Osteoblast (primary cell): ENCODE data around the gene STK35. TPM values are rescaled to one million over a fixed set of nuclear protein-coding genes. Genes with fewer than 3 reads are reported as not detected.

Source experiments
- DNase-seq: peaks from one replicate; pipeline ENCODE4 v3.0.0; 2011; ENCODE audit warnings: low spot score, mixed read lengths; ENCODE audit not compliant: insufficient read length; ENCODE audit errors: missing footprints
- H2AFZ ChIP-seq: 2 replicates; pipeline ENCODE4 v1.6.0; 2011; ENCODE audit warnings: mild to moderate bottlenecking, low read length
- H3K27ac ChIP-seq: 2 replicates; pipeline ENCODE4 v1.5.1; 2011; ENCODE audit warnings: mild to moderate bottlenecking, low read depth, low read length, moderate library complexity
- H3K27me3 ChIP-seq: 2 replicates; pipeline ENCODE4 v1.6.0; 2012; ENCODE audit warnings: mild to moderate bottlenecking, control low read depth, inconsistent platforms, low read length, moderate library complexity; ENCODE audit not compliant: insufficient read depth
- H3K36me3 ChIP-seq: 2 replicates; pipeline ENCODE4 v1.5.1; 2011; ENCODE audit warnings: mild to moderate bottlenecking, low read length, control low read depth, moderate library complexity; ENCODE audit not compliant: insufficient read depth
- H3K4me1 ChIP-seq: 2 replicates; pipeline ENCODE4 v1.5.1; 2011; ENCODE audit warnings: mild to moderate bottlenecking, low read length, control low read depth, moderate library complexity; ENCODE audit not compliant: insufficient read depth
- H3K4me2 ChIP-seq: 2 replicates; pipeline ENCODE4 v1.6.0; 2011; ENCODE audit warnings: mild to moderate bottlenecking, low read length; ENCODE audit not compliant: insufficient read depth
- H3K4me3 ChIP-seq: fragments of 200-600 bp; sonication (generic); 3 replicates; pipeline ENCODE4 v1.5.1; 2012; ENCODE audit warnings: mild to moderate bottlenecking, low read length, inconsistent platforms; ENCODE audit not compliant: insufficient read depth
- H3K79me2 ChIP-seq: 2 replicates; pipeline ENCODE4 v1.6.0; 2012; ENCODE audit warnings: mild to moderate bottlenecking, low read length, control low read depth, inconsistent platforms; ENCODE audit not compliant: insufficient read depth
- H3K9me3 ChIP-seq: 2 replicates; pipeline ENCODE4 v1.5.1; 2011; ENCODE audit warnings: low read depth, low read length, control low read depth
- H4K20me1 ChIP-seq: 2 replicates; pipeline ENCODE4 v1.6.0; 2012; ENCODE audit warnings: mild to moderate bottlenecking, low read length, control low read depth; ENCODE audit not compliant: insufficient read depth
- CTCF ChIP-seq: IDR thresholded peaks from 2 replicates; pipeline ENCODE4 v1.5.1; 2011; ENCODE audit warnings: mild to moderate bottlenecking, low read depth, low read length, moderate library complexity; ENCODE audit errors: extremely low read depth
- total RNA-seq: library from RNA; depleted of rRNA; stranded (reverse); fragments of >200 nt; gene quantifications from 2 replicates; pipeline ENCODE4 v1.2.3, GENCODE V29; 2012

The STK35 gene
- total RNA-seq, 1 donor: 21.4 TPM

GRCh38 chr20:2128542-2128941, 26.9 kb downstream of the STK35 start:
- no peak for TF ChIP-seq CTCF
- no peak overlapping the region for H3K4me3 ChIP-seq

GRCh38 chr20:2130062-2130591, 28.5 kb downstream of the STK35 start:
- no peak for DNase-seq
- no peaks in the 10 kb centered on the region for H3K27me3 ChIP-seq
- no peaks in the 10 kb centered on the region for H3K9me3 ChIP-seq
- peaks cover 55% of the 10 kb centered on the region for H3K4me1 ChIP-seq
- peaks cover 58% of the 10 kb centered on the region for H4K20me1 ChIP-seq
- no peaks in the 10 kb centered on the region for H3K36me3 ChIP-seq
- no peak for TF ChIP-seq CTCF
- peaks cover 83% of the 10 kb centered on the region for H3K79me2 ChIP-seq
- no peak overlapping the region for H2AFZ ChIP-seq
- H3K4me3 ChIP-seq: peak overlapping the region; percentile 17
- H3K4me2 ChIP-seq: peak overlapping the region; percentile 51
- peak overlapping the region; percentile 48 for H3K27ac ChIP-seq

More at GRCh38 chr20:2128542-2128941, 26.9 kb downstream of the STK35 start:
- peaks cover 61% of the 10 kb centered on the region for H4K20me1 ChIP-seq
- peaks cover 41% of the 10 kb centered on the region for H3K4me1 ChIP-seq
- no peak overlapping the region for H3K27ac ChIP-seq
- no peak overlapping the region for H3K4me2 ChIP-seq
- H2AFZ ChIP-seq: no peak overlapping the region
- no peak for DNase-seq
- H3K27me3 ChIP-seq: no peaks in the 10 kb centered on the region
- no peaks in the 10 kb centered on the region for H3K9me3 ChIP-seq
- peaks cover 92% of the 10 kb centered on the region for H3K79me2 ChIP-seq
- no peaks in the 10 kb centered on the region for H3K36me3 ChIP-seq

GRCh38 chr20:2130683-2131082, 29.1 kb downstream of the STK35 start:
- H3K9me3 ChIP-seq: no peaks in the 10 kb centered on the region
- peaks cover 83% of the 10 kb centered on the region for H3K79me2 ChIP-seq
- H3K4me3 ChIP-seq: no peak overlapping the region
- TF ChIP-seq CTCF: no peak
- H3K36me3 ChIP-seq: no peaks in the 10 kb centered on the region
- peak overlapping the region; percentile 48 for H3K27ac ChIP-seq
- peaks cover 58% of the 10 kb centered on the region for H3K4me1 ChIP-seq
- no peaks in the 10 kb centered on the region for H3K27me3 ChIP-seq
- H2AFZ ChIP-seq: no peak overlapping the region
- no peak for DNase-seq
- H3K4me2 ChIP-seq: peak overlapping the region; percentile 51
- H4K20me1 ChIP-seq: peaks cover 56% of the 10 kb centered on the region

GRCh38 chr20:2131366-2131765, 29.7 kb downstream of the STK35 start:
- no peaks in the 10 kb centered on the region for H3K9me3 ChIP-seq
- peaks cover 58% of the 10 kb centered on the region for H3K4me1 ChIP-seq
- H3K4me2 ChIP-seq: peak overlapping the region; percentile 9
- TF ChIP-seq CTCF: no peak
- H3K79me2 ChIP-seq: peaks cover 83% of the 10 kb centered on the region
- H2AFZ ChIP-seq: no peak overlapping the region
- H3K27me3 ChIP-seq: no peaks in the 10 kb centered on the region
- H3K27ac ChIP-seq: peak overlapping the region; percentile 79
- no peaks in the 10 kb centered on the region for H3K36me3 ChIP-seq
- no peak for DNase-seq
- peaks cover 49% of the 10 kb centered on the region for H4K20me1 ChIP-seq
- H3K4me3 ChIP-seq: no peak overlapping the region
